HG02884 (cell line): Measurements from ENCODE around the gene GLIS1.

Source experiments
- ATAC-seq: cut with Tn5 transposase; IDR thresholded peaks from one replicate; pipeline ENCODE4 v1.9.1; 2021; ENCODE audit warnings: mild to moderate bottlenecking, moderate library complexity; ENCODE audit not compliant: unreplicated experiment

GLIS1 gene

GRCh38 chr1:53737648-53738204, 1.2 kb downstream of the GLIS1 start:
- ATAC-seq, result no peak

DNA sequence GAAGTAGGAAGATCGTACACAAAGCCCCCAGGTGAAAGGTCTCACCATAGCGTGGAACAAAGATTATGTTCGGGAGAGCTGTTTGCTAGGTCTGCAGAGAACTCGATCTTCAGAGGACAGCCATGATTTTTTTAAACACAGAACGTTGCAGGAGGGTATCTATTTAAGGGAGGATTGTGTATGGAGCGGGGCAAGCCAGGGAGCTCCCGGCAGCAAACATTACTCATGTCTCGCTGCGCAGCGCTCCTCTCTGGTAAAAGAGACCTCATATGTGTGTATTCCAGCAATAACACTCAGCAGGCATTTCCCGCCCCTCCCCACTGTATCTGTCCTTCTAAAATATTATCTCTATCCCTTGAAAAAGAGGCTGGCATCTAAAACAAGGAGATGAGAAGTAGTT, 2.7 kb downstream of the GLIS1 start:
- no peak for ATAC-seq

- no peak for ATAC-seq
Measured at GRCh38 chr1:53735681-53736080, 3.3 kb downstream of the GLIS1 start.

DNA sequence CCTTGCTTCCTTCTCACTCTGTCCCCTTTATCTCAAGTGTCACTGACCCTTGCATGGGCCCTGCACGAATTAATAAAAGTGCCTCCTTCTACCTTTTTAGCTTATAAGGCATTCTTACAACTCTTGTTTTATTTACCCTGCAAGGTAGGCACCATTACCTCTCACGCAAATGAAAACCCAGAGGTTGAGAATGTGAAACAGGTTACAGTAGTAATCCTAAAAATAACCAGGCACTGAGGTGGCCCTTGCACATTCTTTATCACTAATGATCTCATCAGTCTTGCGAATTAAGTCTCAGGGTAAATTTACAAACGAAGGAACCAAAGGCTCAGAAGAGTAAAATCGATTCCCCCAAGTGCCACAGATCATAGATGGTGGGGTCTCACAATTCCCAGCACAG, 3.7 kb downstream of the GLIS1 start:
- ATAC-seq, result no peak

DNA sequence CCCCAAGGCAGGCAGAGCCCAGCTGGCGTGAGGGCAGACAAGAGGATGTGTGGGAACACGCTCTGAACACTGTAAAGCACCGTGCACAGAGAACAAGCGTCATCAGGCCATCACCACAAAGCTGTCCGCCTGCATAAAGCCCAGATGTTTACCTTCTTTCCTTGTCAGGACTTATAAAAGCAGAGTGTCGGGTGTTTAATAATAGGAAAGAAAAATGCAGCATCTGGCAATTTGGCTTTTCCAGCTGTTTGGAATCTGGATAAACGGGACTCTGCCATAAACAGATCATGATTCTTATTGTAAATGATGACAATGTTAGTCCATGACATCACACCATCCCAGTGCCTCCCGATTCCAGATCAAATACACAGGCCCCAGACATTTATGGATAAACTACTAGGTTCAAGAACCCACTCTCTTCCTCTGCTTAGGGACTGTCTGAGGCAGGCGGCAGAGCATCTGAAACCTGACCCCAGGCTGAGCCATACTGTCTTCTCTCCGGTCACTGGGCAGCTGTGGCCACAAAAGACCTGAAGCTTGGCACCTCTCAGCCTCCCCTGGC, 4.2 kb downstream of the GLIS1 start:
- ATAC-seq, result no peak

GRCh38 chr1:53733975-53734649, 4.9 kb downstream of the GLIS1 start:
- no peak for ATAC-seq

DNA sequence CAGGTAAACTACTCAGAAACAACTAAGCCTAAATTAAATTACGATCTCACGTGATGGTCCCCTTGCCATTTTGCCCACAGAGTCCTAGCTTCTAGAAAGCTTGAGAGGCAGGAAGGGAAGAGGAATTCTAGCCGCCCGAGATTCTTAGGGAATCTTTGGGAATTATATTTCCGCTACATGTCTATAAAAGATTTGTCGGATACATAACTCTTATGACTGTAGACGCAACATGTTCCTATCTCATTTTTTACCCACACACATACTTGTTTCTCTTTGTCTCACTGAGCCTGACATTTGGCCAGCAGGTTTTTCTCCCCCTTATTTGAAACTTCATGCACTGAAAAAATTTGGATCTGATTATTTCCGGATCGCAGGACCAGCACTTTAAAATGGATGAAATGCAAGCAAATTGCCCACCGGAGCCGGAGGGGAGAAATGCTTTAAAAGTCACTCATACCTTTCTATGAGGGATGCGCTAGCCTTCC, 5.5 kb downstream of the GLIS1 start:
- no peak for ATAC-seq

DNA sequence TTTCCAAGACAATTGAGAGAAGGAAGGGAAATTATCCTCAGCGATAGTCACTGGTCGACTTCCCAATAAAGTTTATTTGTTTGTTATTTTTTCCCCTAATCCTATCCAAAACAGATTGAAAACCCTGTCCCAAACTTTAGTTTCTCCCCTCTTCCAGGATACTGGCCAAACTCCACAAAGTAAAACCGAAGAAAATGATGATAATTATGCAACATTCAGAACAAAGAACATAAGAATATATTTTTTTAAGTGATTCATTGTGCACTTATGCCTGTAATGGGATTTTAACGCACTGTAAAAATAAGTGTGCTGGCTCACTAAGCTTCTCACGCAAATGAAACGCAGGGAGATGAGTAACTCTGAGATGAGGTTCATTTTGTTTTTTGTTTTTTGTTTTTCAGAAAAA, 6.0 kb downstream of the GLIS1 start:
- no peak for ATAC-seq

DNA sequence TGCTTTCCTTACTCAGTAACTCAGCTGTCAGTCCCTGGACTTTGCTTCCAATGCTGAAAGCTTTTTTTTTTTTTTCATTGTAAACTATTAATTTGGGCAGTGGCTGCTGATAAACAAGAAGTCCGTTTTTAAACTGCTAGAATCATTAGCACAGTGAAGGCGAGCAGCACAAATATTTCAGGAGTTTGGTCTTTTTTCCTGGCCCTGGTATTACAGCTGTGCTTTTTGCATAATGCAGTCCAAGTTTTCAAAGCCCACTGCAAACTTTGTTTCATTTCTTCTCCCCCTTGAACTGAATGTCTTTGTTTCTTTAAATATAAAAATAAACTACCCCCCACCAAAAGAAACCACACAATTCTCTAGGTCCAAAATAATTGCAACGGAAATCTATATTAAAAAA, 6.6 kb downstream of the GLIS1 start:
- no peak for ATAC-seq

DNA sequence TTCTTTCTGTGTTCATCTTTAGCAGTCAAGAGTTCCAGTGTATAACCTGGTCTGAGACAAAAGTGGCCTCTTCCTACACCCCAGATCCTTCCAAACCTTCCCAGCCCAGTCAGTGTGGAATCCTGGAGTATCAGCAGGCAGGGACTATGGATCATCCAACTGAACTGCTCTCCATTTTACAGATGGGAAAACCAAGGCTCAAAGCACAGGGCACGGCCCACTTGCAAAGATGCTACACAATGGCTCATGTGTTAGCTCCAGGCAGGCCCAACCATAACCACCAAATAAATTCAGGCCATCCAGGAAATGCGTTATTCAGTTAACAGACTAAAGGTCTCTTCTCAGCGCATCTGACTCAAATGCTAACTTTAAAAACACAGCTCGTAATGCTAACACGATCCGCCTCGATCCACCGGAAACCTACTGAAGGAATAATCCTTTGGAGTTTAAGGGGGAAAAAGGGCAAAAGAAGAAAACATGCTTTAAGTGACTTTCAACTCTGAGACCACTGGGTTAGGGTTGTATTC, 7.1 kb downstream of the GLIS1 start:
- no peak for ATAC-seq

DNA sequence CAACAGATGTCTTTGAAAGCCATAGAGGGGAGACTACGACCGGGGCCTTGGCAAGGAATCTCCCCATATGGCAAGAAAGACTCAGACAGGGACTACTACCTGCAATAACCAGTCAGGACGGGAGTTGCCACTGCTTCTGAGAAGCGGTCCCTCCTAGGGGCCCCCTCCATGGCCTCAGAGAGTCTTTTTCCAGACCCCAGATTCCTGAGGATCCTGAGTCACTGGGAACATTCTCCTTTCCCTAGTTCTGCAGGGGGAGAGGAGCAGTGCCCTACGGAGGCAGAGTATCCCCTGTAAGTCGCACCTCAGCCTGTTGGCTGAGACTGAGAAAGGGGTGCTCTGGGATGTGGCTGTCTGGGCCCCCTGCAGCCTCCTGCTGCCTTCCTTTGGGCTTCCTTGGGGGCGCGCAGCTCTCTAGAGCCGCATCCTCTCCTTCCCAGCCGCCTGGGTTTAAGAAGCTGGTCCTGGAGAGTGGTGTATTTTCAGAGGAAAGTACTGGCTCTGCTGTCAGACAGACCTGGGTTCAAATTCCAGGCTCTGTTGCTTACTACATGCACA, 7.8 kb downstream of the GLIS1 start:
- ATAC-seq, result no peak

- ATAC-seq, result no peak
Measured at GRCh38 chr1:53730224-53730865, 8.6 kb downstream of the GLIS1 start.

DNA sequence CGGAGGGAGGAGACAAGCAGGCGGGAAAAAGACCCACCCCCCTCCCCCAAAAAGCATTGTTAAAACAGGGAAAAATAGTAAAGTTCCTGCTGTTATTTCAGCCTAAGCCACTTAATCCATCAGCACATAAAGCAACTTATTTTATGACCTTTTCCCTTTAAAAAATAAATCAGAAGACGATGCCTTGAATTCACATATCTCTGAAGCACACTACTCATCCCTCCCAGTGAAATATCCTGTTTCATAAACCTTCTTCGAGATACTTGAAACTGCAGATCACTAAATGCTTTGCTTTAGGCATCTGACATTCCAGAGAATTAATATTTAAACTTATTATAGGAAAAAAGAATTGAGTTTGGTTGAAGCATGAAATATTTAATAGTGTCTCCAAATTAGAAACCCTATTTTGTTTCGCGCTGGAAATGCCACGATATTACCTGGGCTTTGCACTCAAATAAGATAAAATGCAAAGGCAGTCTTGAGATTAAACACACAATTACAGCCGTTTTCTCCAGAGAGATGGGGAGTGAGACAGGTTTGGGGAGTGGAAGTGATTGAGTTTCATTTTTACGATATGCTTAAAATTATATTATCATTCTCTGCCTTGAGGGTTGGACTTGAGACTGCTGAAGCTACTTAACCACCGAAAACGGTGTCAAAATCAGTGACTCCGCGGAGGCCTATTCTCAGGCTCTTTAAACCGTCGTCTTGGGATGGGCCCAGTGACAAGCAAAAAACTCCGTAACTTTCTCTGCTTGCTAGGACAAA, 9.3 kb downstream of the GLIS1 start:
- no peak for ATAC-seq

DNA sequence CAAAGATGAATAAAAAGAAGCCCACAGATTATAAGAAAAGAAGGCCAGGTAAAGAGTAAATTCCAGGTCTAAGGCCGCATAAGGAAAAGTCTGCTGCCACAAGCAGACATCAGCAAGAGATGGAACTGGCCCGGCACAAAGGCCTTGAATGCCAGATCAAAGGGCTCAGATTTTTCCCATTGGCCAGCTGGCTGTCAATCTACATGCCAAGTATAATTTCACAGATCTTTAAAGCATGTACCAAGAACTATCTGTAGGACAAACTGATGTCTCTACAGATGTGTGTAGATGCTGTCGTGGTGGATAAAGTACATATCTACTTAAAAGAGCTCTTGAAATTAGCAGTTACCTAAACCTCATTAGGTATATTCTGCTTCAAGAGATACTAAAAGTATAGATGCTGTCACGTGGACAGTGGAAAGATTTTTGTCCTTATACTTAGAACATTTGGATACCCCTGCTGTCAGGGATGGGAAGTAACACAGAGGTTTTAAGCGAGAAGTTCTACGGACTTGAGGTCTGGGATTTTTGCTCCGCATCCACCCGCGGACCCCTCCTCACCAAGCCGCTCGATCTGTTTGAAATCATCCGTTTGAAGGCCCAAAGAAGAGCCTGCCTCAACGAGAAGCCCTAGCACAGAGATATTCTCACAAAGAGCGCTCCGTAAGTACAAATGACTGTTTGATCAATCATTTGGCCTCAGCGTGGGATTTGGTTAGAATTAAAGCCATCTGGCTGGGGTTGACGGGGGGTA, 10.1 kb downstream of the GLIS1 start:
- no peak for ATAC-seq

- no peak for ATAC-seq
Measured at GRCh38 chr1:53728196-53728595, 10.8 kb downstream of the GLIS1 start.

- ATAC-seq, result no peak
Measured at GRCh38 chr1:53727461-53728092, 11.4 kb downstream of the GLIS1 start.

DNA sequence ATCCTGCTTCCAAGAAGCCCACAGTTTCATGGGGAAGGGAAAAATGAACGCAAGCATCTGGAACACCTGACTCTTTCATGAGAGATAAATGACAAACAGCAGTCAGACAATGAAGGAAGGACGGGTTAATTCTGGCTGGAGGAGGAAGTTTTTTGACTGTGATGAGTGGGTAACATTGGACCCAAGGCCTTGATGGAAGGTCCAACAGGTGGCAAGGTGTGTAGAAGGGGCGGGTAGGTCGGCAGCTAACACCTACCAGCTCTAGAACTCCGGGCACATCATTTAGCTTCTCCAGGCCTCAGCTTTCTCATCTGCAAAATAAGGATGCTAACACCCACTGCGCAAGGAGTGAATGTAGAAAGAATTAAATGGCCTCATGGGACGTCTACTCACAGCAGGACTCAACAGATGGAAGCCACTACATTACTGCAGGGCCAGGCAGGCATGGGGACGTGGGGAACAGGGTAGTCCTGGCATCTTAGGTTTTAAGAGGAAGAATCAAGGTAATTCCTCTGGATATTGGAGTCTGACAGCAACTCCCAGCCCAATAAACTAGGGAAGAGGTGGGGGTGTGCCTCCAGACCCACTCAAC, 12.9 kb downstream of the GLIS1 start:
- no peak for ATAC-seq

GRCh38 chr1:53725238-53725689, 13.7 kb downstream of the GLIS1 start:
- no peak for ATAC-seq

DNA sequence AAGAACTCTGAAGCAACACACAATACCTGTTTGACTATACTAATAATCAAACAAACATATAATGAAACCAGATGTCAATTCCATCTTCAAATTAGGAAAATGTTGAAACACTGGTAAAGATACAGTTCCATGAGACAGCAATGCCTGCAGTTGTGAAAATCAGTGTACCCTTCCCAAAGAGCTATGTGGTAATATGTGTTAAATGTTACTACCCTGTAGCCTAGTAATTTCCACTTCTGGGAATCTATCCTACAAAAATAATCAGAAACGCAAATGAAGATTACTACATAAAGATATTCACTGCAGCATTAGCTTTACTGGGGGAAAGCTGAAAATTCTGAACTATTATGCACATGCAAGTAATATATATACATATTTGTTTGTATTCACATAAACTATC, 16.9 kb downstream of the GLIS1 start:
- no peak for ATAC-seq
